Adrenal gland (tissue), 5 donors: ENCODE results near the gene SGSH.

Experiments
- POLR2A ChIP-seq, 2 donors: fragments of 450-650 bp; IDR thresholded peaks; one replicate each; pipeline ENCODE4 v1.6.1; 2017; ENCODE audit warnings: antibody characterized with exemption in 2 of 2, mild to moderate bottlenecking in 2 of 2, moderate library complexity in 1 of 2
- TF ChIP-seq, protein P1 (sequence below), 6 experiments: fragments of 450-650 bp in 4 of 6; fragments of 200-600 bp in 2 of 6; sonication (generic) in 1 of 6; IDR thresholded peaks; 1 replicate in 5 of 6; 2 replicates in 1 of 6; pipeline versions ENCODE4 v1.5.1 to v1.8.0; 2016 to 2021; ENCODE audit warnings: antibody characterized with exemption in 6 of 6, mild to moderate bottlenecking in 2 of 6, moderate library complexity in 1 of 6
- donor health status: DM: no; HTN: no; CAD: no.

DNA sequence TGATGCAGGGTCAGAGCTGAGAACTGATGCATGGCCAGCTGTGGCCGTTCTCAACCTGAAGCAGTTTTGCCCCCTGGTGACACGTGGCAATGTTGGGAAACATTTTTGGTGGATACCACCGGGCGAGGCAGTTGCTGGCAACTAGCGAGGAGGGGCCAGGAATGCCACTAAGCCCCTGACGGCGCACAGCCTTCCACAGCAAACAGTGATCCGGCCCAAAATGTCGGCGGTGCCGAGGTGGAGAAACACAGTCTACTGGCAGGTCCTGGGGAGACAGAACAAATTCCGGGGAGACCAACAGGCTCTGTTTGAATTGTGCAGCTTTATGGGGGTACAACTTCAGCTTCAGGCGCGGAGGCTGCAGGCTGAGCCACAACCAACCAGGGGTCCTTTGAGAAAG, 8.3 kb upstream of the SGSH start:
- TF ChIP-seq, protein P1, sequence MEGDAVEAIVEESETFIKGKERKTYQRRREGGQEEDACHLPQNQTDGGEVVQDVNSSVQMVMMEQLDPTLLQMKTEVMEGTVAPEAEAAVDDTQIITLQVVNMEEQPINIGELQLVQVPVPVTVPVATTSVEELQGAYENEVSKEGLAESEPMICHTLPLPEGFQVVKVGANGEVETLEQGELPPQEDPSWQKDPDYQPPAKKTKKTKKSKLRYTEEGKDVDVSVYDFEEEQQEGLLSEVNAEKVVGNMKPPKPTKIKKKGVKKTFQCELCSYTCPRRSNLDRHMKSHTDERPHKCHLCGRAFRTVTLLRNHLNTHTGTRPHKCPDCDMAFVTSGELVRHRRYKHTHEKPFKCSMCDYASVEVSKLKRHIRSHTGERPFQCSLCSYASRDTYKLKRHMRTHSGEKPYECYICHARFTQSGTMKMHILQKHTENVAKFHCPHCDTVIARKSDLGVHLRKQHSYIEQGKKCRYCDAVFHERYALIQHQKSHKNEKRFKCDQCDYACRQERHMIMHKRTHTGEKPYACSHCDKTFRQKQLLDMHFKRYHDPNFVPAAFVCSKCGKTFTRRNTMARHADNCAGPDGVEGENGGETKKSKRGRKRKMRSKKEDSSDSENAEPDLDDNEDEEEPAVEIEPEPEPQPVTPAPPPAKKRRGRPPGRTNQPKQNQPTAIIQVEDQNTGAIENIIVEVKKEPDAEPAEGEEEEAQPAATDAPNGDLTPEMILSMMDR (IDR thresholded peaks at IDR 0.05) = no peak
- TF ChIP-seq POLR2A (IDR thresholded peaks at IDR 0.05) = no peak
